ENCODE data around the gene C4orf54. TPM values are rescaled to one million over a fixed set of nuclear protein-coding genes. Genes with fewer than 3 reads are reported as not detected.

The C4orf54 gene
- total RNA-seq, 1 donor from 2014 or later, result not detected

- ATAC-seq (ENCODE audit: low read depth) (no peak), DNase-seq (no peak)
- H3K4me3 Mint-ChIP-seq, result no peak overlapping the region
- H3K27me3 Mint-ChIP-seq, result peaks cover 12% of the 10 kb centered on the region
- POLR2A ChIA-PET, result no interaction called here
- CTCF ChIA-PET, result no interaction called here
- H3K36me3 Mint-ChIP-seq (ENCODE audit: low read depth), result no peaks in the 10 kb centered on the region
- no peak for TF ChIP-seq CTCF (IDR thresholded peaks at IDR 0.05)
- intact Hi-C loops (cut with micrococcal nuclease), result no loop called here
- no peaks in the 10 kb centered on the region for H3K4me1 Mint-ChIP-seq
- H3K9me3 Mint-ChIP-seq, result no peaks in the 10 kb centered on the region
- H3K27ac Mint-ChIP-seq, result no peak overlapping the region
Measured at GRCh38 chr4:99645036-99645435, 12.6 kb downstream of the C4orf54 start.

- H3K27ac Mint-ChIP-seq, result no peak overlapping the region
- no peak overlapping the region for H3K4me3 Mint-ChIP-seq
- no peaks in the 10 kb centered on the region for H3K9me3 Mint-ChIP-seq
- no peaks in the 10 kb centered on the region for H3K4me1 Mint-ChIP-seq
- ChIA-PET CTCF (no interaction called here), POLR2A (no interaction called here)
- intact Hi-C loops (cut with micrococcal nuclease), result no loop called here
- peaks cover 12% of the 10 kb centered on the region for H3K27me3 Mint-ChIP-seq
- DNase-seq (no peak), ATAC-seq (ENCODE audit: low read depth) (no peak)
- no peak for TF ChIP-seq CTCF (IDR thresholded peaks at IDR 0.05)
- H3K36me3 Mint-ChIP-seq (ENCODE audit: low read depth), result no peaks in the 10 kb centered on the region
Measured at GRCh38 chr4:99644453-99644852, 13.2 kb downstream of the C4orf54 start.

GRCh38 chr4:99642725-99643489 is 14.7 kb downstream of the C4orf54 start:
- no peak for ATAC-seq (ENCODE audit: low read depth)
- H3K4me3 Mint-ChIP-seq, result no peak overlapping the region
- H3K36me3 Mint-ChIP-seq (ENCODE audit: low read depth), result no peaks in the 10 kb centered on the region
- DNase-seq, result no peak
- ChIA-PET POLR2A (interaction anchor here (0.7 kb wide), 1 partner anchor 13 kb away, joined by 3 read pairs; no protein-coding TSS in a partner anchor), CTCF (no interaction called here)
- no peak for TF ChIP-seq CTCF (IDR thresholded peaks at IDR 0.05)
- peaks cover 12% of the 10 kb centered on the region for H3K27me3 Mint-ChIP-seq
- H3K9me3 Mint-ChIP-seq, result no peaks in the 10 kb centered on the region
- no peak overlapping the region for H3K27ac Mint-ChIP-seq
- H3K4me1 Mint-ChIP-seq, result no peaks in the 10 kb centered on the region
- intact Hi-C loops (cut with micrococcal nuclease), result no loop called here

GRCh38 chr4:99640676-99641075 is 17.0 kb downstream of the C4orf54 start:
- H3K27me3 Mint-ChIP-seq, result peaks cover 15% of the 10 kb centered on the region
- H3K36me3 Mint-ChIP-seq (ENCODE audit: low read depth), result no peaks in the 10 kb centered on the region
- ATAC-seq (ENCODE audit: low read depth), result no peak
- no peak for TF ChIP-seq CTCF (IDR thresholded peaks at IDR 0.05)
- H3K4me1 Mint-ChIP-seq, result no peaks in the 10 kb centered on the region
- H3K4me3 Mint-ChIP-seq, result no peak overlapping the region
- no peak for DNase-seq
- intact Hi-C loops (cut with micrococcal nuclease), result no loop called here
- ChIA-PET CTCF (no interaction called here), POLR2A (no interaction called here)
- H3K27ac Mint-ChIP-seq, result no peak overlapping the region
- no peaks in the 10 kb centered on the region for H3K9me3 Mint-ChIP-seq

GRCh38 chr4:99637174-99637573 is 20.5 kb downstream of the C4orf54 start:
- H3K9me3 Mint-ChIP-seq, result peaks cover 2% of the 10 kb centered on the region
- CTCF ChIA-PET, result no interaction called here
- no peak for ATAC-seq (ENCODE audit: low read depth)
- no peaks in the 10 kb centered on the region for H3K36me3 Mint-ChIP-seq (ENCODE audit: low read depth)
- no peak for TF ChIP-seq CTCF (IDR thresholded peaks at IDR 0.05)
- H3K4me3 Mint-ChIP-seq, result no peak overlapping the region
- H3K27ac Mint-ChIP-seq, result no peak overlapping the region
- peaks cover 16% of the 10 kb centered on the region for H3K27me3 Mint-ChIP-seq
- POLR2A ChIA-PET, result no interaction called here
- H3K4me1 Mint-ChIP-seq, result no peaks in the 10 kb centered on the region
- intact Hi-C loops (cut with micrococcal nuclease), result no loop called here
- DNase-seq, result no peak
